Epithelial cell of proximal tubule (primary cell): Measurements from ENCODE around the gene CDHR4. TPM values are rescaled to one million over a fixed set of nuclear protein-coding genes. Genes with fewer than 3 reads are reported as not detected.

Source experiments
- DNase-seq: peaks from one replicate; pipeline ENCODE4 v3.0.0-alpha.2; 2011; ENCODE audit warnings: low read depth
- H3K4me3 ChIP-seq: 2 replicates; pipeline ENCODE4 v1.5.1; 2011; ENCODE audit warnings: low read depth, mild to moderate bottlenecking, low read length
- CTCF ChIP-seq: conservative IDR thresholded peaks from 2 replicates; pipeline ENCODE4 v1.5.1; 2012; ENCODE audit warnings: low read depth, mild to moderate bottlenecking, low read length
- total RNA-seq: library from RNA; depleted of rRNA; stranded (reverse); fragments of >200 nt; gene quantifications from 2 replicates; pipeline ENCODE4 v1.2.3, GENCODE V29; 2015

CDHR4 gene
- total RNA-seq, 1 donor from 2014 or later, result not detected

GRCh38 chr3:49792371-49793150, 7.1 kb downstream of the CDHR4 start:
- no peak for DNase-seq
- TF ChIP-seq CTCF, result no peak
- H3K4me3 ChIP-seq, result no peak overlapping the region

- no peak for DNase-seq
- TF ChIP-seq CTCF, result no peak
- H3K4me3 ChIP-seq, result no peak overlapping the region
These were observed 8.1 kb downstream of the CDHR4 start for GRCh38 chr3:49791571-49791970.

GRCh38 chr3:49790626-49791411, 8.9 kb downstream of the CDHR4 start:
- DNase-seq, result no peak
- no peak for TF ChIP-seq CTCF

GRCh38 chr3:49788056-49788455, 11.6 kb downstream of the CDHR4 start:
- no peak for DNase-seq
- TF ChIP-seq CTCF, result no peak

More at GRCh38 chr3:49790626-49791411, 8.9 kb downstream of the CDHR4 start:
- H3K4me3 ChIP-seq, result no peak overlapping the region

GRCh38 chr3:49787536-49787935, 12.1 kb downstream of the CDHR4 start:
- no peak for TF ChIP-seq CTCF
- no peak for DNase-seq
- H3K4me3 ChIP-seq, result no peak overlapping the region

More at GRCh38 chr3:49788056-49788455, 11.6 kb downstream of the CDHR4 start:
- no peak overlapping the region for H3K4me3 ChIP-seq

- no peak for DNase-seq
- no peak for TF ChIP-seq CTCF
- peak overlapping the region; percentile 96 for H3K4me3 ChIP-seq
These were observed 12.6 kb downstream of the CDHR4 start for GRCh38 chr3:49787182-49787464.
